ENCODE data around the gene ACTG1. TPM values are rescaled to one million over a fixed set of nuclear protein-coding genes. Genes with fewer than 3 reads are reported as not detected.

Gene ACTG1
- total and polyA plus RNA-seq, 2 of the 13 experiments (the other 11 are each of a cell fraction or from before 2014, with no cell fraction given): 973 to 1,138 TPM

DNA sequence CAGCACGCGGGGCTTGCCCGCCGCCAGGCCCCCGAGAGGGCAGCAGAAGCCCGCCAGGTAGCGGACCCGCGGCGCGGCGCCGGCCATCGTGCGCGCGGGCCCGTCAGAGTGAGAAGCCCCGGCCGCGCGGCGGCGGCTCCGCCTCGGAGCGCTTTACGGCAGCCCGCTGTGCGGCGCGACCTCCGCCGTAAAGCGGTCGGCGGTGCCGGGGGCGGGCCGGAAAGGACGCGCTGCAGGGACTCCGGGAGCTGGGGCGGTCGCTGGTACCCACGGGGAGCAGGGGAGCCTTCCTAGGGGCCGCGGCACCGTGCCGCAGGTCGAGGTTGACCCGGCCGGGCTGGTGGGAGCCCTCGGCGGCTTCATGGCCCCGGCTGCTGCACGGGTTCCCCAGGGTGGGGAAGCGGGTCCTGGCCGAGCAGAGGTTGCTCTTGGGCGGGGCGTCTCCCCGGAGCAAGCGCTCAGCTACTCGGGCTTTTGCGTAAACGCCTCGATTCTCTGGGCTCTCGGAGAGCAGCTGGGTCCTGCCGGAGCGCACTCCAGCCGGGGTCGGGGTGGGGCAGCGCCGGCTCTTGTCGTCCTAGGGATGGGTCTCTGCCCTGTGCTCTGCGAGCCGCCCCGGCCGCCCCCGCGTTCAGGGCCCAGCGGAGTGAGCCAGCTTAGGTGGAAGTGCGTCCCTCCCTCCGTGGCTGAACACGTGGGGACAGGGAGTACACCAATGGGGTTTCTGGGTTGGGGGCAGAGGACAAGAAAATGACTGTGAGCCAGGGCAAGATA lies 39.8 kb upstream of the ACTG1 start, which contains the start of gene FAAP100 (continued):
- TF ChIP-seq ZNF484 (CRISPR knock-in tag; IDR thresholded peaks at IDR 0.05; ENCODE audit: borderline replicate concordance, low read depth) (no peak), TOPORS (CRISPR knock-in tag; IDR thresholded peaks at IDR 0.05) (peak; percentile 21; the same call in 1 of the 2 replicates), HCFC1 (IDR thresholded peaks at IDR 0.05; ENCODE audit: low read depth, low read length) (peak; percentile 42), SOX6 (IDR thresholded peaks at IDR 0.05) (no peak), SOX6 (CRISPR knock-in tag; IDR thresholded peaks at IDR 0.05) (peak; percentile 63), ZNF337 (CRISPR knock-in tag; IDR thresholded peaks at IDR 0.05; ENCODE audit: borderline replicate concordance, low read depth) (no peak), GFI1 (CRISPR knock-in tag; IDR thresholded peaks at IDR 0.05; ENCODE audit: borderline replicate concordance) (peak; percentile 34; the same call in 1 of the 2 replicates), ATF7-NPFF (CRISPR knock-in tag; IDR thresholded peaks at IDR 0.05; ENCODE audit: low read depth) (no peak; the same call in 1 of the 2 replicates), ZNF792 (CRISPR knock-in tag; IDR thresholded peaks at IDR 0.05) (peak; percentile 34; the same call in 1 of the 2 replicates), SETDB1 (CRISPR knock-in tag; IDR thresholded peaks at IDR 0.05; ENCODE audit: borderline replicate concordance) (no peak), ZNF607 (CRISPR knock-in tag; IDR thresholded peaks at IDR 0.05; ENCODE audit: borderline replicate concordance) (peak; percentile 85), KDM1A (CRISPR knock-in tag; IDR thresholded peaks at IDR 0.05) (no peak), ZNF766 (CRISPR knock-in tag; IDR thresholded peaks at IDR 0.05; ENCODE audit: borderline replicate concordance) (peak; percentile 85; the same call in 1 of the 2 replicates), MEF2D (CRISPR knock-in tag; IDR thresholded peaks at IDR 0.05) (0 out of 2 replicates have a peak, but pooled peaks have one; percentile 8), IKZF4 (CRISPR knock-in tag; IDR thresholded peaks at IDR 0.05; ENCODE audit: borderline replicate concordance, low read depth, not compliant biosample characterization) (peak; percentile 78)
- TF ChIP-seq, protein P1, sequence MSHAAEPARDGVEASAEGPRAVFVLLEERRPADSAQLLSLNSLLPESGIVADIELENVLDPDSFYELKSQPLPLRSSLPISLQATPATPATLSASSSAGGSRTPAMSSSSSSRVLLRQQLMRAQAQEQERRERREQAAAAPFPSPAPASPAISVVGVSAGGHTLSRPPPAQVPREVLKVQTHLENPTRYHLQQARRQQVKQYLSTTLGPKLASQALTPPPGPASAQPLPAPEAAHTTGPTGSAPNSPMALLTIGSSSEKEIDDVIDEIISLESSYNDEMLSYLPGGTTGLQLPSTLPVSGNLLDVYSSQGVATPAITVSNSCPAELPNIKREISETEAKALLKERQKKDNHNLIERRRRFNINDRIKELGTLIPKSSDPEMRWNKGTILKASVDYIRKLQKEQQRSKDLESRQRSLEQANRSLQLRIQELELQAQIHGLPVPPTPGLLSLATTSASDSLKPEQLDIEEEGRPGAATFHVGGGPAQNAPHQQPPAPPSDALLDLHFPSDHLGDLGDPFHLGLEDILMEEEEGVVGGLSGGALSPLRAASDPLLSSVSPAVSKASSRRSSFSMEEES (CRISPR knock-in tag; IDR thresholded peaks at IDR 0.05): no peak
- TF ChIP-seq, protein P2, sequence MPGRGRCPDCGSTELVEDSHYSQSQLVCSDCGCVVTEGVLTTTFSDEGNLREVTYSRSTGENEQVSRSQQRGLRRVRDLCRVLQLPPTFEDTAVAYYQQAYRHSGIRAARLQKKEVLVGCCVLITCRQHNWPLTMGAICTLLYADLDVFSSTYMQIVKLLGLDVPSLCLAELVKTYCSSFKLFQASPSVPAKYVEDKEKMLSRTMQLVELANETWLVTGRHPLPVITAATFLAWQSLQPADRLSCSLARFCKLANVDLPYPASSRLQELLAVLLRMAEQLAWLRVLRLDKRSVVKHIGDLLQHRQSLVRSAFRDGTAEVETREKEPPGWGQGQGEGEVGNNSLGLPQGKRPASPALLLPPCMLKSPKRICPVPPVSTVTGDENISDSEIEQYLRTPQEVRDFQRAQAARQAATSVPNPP (CRISPR knock-in tag; IDR thresholded peaks at IDR 0.05): 0 out of 2 replicates have a peak, but pooled peaks have one; percentile 56
- TF ChIP-seq, protein P3, sequence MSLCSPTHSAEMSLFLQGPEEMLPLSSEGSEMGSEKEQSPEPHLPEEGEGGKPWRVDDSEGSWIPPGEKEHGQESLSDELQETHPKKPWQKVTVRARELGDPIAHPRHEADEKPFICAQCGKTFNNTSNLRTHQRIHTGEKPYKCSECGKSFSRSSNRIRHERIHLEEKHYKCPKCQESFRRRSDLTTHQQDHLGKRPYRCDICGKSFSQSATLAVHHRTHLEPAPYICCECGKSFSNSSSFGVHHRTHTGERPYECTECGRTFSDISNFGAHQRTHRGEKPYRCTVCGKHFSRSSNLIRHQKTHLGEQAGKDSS (CRISPR knock-in tag; IDR thresholded peaks at IDR 0.05; ENCODE audit: borderline replicate concordance, low read depth): peak; percentile 30; the same call in 1 of the 2 replicates
- TF ChIP-seq, protein P4, sequence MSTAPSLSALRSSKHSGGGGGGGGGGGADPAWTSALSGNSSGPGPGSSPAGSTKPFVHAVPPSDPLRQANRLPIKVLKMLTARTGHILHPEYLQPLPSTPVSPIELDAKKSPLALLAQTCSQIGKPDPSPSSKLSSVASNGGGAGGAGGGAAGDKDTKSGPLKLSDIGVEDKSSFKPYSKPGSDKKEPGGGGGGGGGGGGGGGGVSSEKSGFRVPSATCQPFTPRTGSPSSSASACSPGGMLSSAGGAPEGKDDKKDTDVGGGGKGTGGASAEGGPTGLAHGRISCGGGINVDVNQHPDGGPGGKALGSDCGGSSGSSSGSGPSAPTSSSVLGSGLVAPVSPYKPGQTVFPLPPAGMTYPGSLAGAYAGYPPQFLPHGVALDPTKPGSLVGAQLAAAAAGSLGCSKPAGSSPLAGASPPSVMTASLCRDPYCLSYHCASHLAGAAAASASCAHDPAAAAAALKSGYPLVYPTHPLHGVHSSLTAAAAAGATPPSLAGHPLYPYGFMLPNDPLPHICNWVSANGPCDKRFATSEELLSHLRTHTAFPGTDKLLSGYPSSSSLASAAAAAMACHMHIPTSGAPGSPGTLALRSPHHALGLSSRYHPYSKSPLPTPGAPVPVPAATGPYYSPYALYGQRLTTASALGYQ (CRISPR knock-in tag; IDR thresholded peaks at IDR 0.05): peak; percentile 63; the same call in 1 of the 2 replicates
- TF ChIP-seq, protein P5, sequence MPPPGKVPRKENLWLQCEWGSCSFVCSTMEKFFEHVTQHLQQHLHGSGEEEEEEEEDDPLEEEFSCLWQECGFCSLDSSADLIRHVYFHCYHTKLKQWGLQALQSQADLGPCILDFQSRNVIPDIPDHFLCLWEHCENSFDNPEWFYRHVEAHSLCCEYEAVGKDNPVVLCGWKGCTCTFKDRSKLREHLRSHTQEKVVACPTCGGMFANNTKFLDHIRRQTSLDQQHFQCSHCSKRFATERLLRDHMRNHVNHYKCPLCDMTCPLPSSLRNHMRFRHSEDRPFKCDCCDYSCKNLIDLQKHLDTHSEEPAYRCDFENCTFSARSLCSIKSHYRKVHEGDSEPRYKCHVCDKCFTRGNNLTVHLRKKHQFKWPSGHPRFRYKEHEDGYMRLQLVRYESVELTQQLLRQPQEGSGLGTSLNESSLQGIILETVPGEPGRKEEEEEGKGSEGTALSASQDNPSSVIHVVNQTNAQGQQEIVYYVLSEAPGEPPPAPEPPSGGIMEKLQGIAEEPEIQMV (CRISPR knock-in tag; IDR thresholded peaks at IDR 0.05; ENCODE audit: low read depth): 0 out of 2 replicates have a peak, but pooled peaks have one; percentile 28
